GM21390 (cell line): ENCODE measurements around the gene GLI3.

Experiments used
- ATAC-seq: cut with Tn5 transposase; IDR thresholded peaks from one replicate; pipeline ENCODE4 v1.9.1; 2021; ENCODE audit not compliant: unreplicated experiment

Gene GLI3

GRCh38 chr7:42083284-42083683 is 153.7 kb downstream of the GLI3 start:
- no peak for ATAC-seq

- ATAC-seq, result no peak
Measured at GRCh38 chr7:42082144-42082543, 154.9 kb downstream of the GLI3 start.

DNA sequence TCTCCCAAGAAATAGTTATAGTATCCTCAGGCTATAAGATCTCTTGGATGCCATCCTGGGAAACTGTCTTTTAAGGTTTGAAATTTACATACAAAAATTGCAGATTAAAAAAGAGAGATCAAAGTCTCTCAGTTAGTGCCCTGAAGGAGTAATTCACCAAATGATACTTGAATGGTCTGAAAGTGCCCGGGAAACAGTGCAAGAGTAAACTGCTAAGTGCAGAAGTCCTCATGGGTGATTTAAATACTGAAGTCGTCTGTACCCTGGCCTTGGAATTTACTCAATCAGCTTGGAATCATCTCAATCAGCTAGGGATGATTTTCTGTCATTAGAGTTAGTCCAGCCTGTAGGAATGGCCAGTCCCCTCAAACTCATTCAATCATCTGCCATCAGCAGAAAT is 155.3 kb downstream of the GLI3 start:
- no peak for ATAC-seq

DNA sequence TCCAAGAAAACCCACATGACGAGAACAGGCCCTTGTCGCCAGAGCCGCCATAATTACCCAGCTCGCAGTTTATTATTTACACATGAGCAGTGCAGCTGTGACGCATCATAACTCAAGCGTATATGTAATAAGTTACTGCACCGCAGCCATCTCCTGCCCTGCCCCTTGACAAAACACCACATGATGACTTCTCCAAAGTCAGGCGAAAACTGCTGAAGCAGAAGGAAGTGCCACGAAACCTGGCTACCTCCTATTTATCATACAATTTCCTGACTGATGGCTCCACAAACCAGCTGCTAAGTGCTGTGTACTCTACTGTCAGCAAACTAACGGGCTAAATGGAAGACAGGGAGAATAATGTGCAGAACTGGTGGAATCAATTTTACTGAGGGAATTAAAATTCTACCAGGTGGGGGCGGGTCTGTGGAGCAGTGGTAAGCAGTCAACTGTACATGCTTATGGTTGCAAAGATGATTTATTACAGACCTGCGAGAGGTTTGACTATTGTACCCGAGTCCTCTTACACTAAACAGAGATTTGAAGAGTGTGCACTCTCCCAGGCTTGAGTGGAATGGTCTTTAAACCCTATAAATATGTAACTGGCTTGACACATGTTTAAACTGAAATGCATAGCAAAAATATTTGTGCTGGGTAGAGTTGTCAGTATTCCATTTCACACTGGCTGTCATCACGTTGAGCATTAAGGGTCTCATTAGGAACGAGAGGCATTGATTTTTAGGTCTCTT is 156.0 kb downstream of the GLI3 start:
- no peak for ATAC-seq

DNA sequence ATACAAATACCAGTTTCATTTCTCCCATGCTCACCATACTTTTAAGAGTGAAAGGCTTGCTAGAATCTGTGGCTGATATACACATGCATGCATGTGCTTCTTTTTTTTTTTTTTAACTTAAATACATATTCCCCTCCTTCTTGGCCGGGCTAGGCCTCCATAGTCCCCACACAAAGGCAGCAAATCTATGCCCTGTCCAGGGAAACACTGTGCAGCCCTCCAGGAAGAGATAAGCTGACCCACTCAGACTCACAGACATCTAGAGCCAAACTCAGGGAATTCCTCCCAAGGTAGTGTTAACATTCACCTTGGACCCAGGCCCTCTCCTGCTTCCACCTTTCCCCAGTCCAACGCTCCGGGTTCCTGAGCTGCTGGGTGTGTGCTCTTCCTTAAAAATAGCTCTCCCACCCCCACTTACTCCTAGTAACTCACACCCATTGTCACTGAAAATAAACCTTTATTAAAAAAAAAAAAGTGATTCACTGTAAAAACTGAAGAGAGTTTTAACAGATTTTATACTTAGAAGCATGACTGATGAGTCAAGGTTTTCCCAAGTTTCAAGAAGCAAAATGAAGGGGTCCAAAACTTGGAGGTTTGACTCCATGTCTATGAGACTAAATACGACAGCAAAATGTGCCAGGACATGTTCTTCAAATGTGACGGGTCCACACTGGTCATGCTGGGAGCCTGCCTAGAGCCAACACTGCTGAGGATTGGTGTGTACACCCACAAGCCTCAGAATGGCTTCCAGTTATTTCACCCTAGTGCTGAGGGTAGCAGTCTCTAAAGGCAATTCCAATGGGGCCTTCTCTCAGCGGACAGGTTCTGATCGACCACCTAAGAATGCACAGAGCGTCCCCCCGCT is 159.5 kb downstream of the GLI3 start:
- no peak for ATAC-seq

GRCh38 chr7:42076870-42077269 is 160.1 kb downstream of the GLI3 start:
- ATAC-seq, result no peak

DNA sequence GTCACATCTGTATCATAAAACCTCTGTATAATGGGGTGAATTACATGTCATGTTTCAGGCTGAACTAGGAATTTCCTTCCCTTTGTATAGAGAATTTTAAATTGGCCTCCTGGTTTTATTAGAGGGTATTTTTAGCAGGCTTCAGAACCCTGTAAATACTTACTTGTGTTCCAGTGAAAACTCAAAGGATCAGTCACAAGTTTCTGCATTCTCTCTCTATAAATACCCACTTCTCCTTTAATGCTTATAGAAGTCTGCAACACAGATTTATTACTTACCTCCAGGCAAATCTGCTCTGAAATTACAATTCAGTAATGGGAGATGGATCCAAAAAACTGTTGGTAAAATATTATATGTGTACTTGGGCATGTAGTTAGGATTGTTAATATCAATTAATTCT is 161.6 kb downstream of the GLI3 start:
- ATAC-seq, result no peak

DNA sequence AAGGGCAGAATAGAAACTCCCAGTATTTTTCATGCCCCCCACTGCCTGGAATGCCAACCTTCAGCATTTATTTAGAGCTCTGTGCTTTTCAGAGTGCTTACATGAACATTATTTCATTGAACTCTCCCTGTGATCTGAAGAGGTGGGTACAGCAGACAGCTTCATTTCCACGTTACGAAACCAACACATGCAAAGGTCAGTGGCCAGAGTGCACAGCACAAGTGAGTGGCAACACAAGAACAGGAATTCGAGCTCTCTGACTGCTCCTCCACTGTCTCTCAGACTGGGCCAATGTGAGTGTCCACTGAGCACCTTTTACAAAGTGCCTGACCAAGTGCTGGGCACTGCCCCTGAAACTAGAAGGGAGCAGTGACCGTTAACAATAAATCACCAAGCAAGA is 162.9 kb downstream of the GLI3 start:
- no peak for ATAC-seq

DNA sequence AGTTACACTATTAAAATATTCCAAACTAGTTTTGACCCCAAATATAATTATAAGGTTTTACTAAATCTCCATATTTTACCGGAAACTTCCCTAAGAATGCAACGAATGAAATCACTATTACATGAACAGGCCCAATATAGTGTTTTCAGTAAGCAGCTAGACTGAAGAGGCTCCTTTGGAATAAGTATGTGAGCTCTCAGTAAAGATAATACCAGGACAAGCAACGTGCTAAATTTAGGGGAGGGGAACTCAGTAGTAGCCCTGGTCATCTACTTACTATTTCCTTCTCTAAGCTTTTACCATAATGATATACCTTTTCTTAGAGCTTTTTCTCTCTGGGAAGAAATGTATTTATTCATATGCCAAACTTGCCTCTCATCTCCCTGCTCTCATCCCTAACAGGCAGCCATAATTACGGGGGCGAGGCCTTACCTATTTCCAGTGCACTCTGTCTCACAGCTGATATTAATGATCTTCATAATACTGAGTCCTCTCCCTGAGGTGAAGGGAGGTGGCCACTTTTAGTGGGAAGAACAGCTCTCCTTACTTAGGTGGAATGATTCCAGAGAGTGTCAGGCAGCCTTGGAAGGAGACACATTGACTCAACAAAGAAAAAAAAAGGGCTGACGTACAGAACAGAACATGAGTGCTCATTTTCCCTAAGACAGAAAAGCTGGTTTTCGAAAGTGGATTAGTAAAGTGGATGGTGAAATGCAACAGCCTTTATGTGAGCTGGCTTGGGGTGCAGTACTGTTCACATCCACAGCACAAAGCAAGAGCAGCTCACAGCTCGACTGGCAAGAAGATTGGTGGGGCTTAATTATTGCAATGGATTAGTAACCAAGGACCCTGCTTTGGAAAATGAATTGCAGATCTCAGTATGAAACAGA is 165.4 kb downstream of the GLI3 start:
- no peak for ATAC-seq

DNA sequence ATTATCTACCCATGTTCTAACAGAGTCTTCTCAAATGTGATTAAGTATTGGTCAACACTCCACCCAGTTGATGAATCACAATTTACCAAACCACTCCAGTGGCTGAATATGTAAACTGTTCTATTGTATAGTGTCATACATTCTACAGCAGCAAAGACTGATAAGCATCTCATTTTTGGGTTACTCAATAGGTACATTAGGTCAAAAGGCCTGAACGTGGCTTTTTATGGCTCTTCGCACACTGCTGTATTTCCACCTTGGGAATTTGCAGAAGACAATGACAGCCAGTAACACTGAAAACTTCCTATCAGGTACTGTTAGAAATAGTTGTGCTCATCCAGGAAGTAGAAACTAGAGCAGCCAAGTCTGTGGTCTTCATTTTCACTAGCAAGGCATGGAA is 166.9 kb downstream of the GLI3 start:
- no peak for ATAC-seq

DNA sequence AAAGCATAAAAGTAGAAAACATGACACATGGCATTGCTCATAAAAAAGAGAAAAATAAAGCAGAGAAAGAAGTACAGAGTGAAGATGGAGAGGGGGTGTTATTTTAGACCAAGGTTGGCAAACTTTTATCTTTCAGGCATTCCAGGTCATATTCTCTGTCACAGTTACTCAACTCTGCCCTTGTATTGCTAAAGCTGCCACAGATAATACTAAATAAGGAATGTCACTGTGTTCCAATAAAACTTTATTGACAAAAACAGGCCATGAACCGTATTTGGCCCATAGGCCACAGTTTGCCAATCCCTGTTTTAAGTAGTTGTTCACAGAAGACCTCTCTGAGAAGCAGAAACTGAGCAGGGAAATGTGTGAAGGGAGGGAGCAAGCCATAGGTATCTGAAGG is 167.4 kb downstream of the GLI3 start:
- no peak for ATAC-seq

- ATAC-seq, result no peak
Measured at GRCh38 chr7:42068554-42069280, 168.3 kb downstream of the GLI3 start.

DNA sequence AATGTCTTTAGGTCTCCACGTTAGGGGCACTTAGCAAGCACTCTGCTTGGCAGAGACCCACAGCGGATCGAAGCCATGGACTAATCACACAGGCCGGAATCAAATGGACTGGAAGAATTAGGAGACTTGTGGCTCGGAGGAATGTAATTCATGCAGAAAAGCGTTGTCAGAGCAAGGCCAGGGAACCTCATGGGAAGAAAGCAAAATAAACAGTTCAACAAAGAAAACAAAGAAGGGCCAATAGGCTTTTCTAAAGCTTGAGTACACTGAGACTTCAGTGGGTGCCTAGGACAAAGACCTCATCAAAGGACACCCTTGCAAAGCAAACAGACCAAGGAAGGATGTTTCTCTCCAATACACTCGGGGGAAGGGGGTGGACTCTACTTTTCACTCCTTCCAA is 171.1 kb downstream of the GLI3 start:
- no peak for ATAC-seq

GRCh38 chr7:42065015-42065414 is 172.0 kb downstream of the GLI3 start:
- ATAC-seq, result no peak

GRCh38 chr7:42064534-42064933 is 172.5 kb downstream of the GLI3 start:
- no peak for ATAC-seq

GRCh38 chr7:42059275-42059674 is 177.7 kb downstream of the GLI3 start:
- ATAC-seq, result no peak

- ATAC-seq, result no peak
Measured at GRCh38 chr7:42057331-42057730, 179.7 kb downstream of the GLI3 start.

- ATAC-seq, result no peak
Measured at GRCh38 chr7:42055171-42055570, 181.8 kb downstream of the GLI3 start.

DNA sequence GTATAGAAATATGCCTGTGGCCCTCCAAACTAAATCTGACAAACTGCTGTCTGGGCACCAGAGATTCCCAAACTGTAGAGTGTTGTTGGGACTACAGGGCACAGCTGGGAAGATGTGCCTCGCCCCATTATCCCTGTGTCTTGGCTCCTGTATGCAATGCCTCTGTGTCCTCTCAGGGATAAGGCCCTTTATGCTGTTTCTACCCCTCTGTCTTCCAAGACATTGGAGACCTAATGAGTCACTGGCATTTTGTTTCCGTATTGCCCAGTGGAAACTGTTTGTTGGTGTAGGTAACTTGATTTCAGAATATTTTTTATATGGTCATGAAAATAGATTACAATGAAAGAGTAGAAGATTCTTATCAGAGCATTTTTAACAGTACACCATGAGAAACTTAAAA is 183.2 kb downstream of the GLI3 start:
- no peak for ATAC-seq

DNA sequence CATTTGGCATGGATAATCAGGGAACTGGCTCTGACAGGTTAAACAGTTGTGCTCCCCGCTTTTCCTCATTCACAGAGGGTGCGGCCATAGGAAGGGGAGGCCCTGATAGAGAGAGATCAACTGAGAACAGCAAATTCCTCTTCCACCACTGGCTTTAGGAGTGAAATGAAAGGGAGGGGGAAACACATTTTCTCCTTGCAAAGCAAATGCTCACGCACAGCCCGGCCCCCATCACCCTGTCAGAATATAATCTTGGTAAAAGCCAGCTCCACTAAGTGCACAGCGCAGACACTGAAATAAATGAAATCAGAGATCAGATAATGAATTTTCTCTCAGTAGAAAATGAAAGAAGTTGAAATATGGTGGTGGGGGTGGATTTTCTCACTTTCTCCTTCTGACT is 187.2 kb downstream of the GLI3 start:
- no peak for ATAC-seq

DNA sequence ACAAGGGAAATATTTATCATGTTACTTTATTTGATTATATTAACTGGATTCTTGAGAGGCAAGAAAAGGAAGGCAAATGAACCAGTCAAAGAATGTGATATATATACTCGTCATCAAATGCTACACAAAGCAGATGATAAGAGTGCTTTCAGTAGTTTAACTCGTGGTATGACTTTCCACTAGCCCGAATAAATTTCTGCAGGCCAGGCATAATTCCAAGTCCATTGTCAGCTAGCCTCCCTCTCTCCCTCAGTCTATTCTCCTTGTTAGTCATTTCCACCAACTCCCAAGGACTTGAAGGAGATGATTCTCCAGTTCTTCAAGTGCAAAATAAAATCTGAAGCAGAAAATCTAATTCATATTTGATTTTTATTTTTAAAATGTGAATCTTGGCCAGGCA is 190.5 kb downstream of the GLI3 start:
- ATAC-seq, result no peak
